SK-N-MC (cell line): ENCODE measurements around the gene PDE4B.

Experiments
- DNase-seq: peaks from one replicate; pipeline ENCODE4 v3.0.0-alpha.2; 2011; ENCODE audit warnings: low read depth, low spot score
- H3K27ac ChIP-seq: fragments of 200-600 bp; sonication (generic); 2 replicates; pipeline ENCODE4 v1.5.1; 2016; ENCODE audit warnings: mixed run types
- H3K36me3 ChIP-seq: fragments of 200-600 bp; sonication (generic); 2 replicates; pipeline ENCODE4 v1.6.1; 2017; ENCODE audit warnings: antibody characterized with exemption, low read length, mixed read lengths; ENCODE audit not compliant: insufficient read depth
- H3K4me3 ChIP-seq: fragments of 200-600 bp; sonication (generic); 2 replicates; pipeline ENCODE4 v1.5.1; 2016
- H3K9ac ChIP-seq: fragments of 200-600 bp; sonication (generic); 2 replicates; pipeline ENCODE4 v1.8.0; 2017; ENCODE audit warnings: mixed run types, mixed read lengths; ENCODE audit not compliant: insufficient read length
- H3K9me3 ChIP-seq: fragments of 200-600 bp; sonication (generic); 2 replicates; pipeline ENCODE4 v1.6.1; 2017; ENCODE audit warnings: low read depth, mild to moderate bottlenecking, antibody characterized with exemption, low read length, moderate library complexity, mixed read lengths
- EZH2 ChIP-seq: fragments of 200-600 bp; sonication (generic); IDR thresholded peaks from one replicate; pipeline ENCODE4 v1.6.1; 2017; ENCODE audit warnings: antibody characterized with exemption
- FOXP2 ChIP-seq: optimal IDR thresholded peaks from 2 replicates; pipeline ENCODE3; 2011; ENCODE audit warnings: mild to moderate bottlenecking, moderate library complexity; ENCODE audit not compliant: insufficient read depth; ENCODE audit errors: extremely low read length, control extremely low read depth
- POLR2AphosphoS5 ChIP-seq: IDR thresholded peaks from 2 replicates; pipeline ENCODE4 v1.6.1; 2012; ENCODE audit warnings: mild to moderate bottlenecking, low read depth, low read length, borderline replicate concordance

PDE4B gene

DNA sequence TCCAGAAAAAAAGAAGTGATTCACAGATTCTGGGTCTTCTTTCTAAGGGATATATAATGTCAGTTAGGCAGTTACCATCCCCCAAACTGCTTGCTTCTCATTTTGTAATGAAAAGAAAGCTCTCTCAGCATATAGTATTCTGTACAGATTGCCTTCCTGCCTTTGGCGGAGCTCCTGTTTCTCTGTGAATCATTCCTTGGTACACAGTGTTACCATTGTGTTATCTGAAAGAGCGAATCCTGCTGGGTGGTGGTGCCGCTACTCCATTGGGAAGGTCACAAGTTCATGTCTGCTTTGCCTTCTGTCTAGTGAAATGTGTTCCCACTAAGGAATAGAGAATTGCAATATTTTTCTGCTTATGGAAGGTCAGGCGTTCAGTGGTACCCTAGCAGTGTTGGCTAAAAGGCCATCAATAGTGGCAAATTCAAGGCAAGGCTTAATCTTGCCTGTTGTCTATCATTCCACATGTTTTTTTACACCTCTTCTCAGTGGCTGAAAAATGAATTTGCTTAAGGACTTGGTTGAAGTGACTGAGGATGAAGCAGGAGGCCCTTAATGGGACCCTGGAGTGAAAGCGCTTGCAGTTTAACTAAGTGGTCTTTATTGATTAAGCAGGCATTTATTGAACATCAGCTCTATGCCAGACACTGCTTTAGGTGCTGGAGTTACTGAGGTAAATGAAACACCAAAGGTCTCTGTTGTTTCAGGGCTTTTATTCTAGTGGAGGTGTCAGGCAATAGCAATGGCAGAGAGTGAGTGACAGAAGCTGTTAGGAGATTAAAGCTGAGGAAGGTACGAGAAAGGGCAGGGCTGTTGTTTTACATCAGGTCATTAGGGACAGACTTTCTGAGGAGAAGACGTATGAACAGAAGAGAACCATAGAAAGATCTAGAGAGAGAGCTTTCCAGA is 186.7 kb downstream of the PDE4B start:
- H3K9me3 ChIP-seq = no peaks in the 10 kb centered on the region
- DNase-seq = no peak
- H3K9ac ChIP-seq = no peak overlapping the region
- no peaks in the 10 kb centered on the region for H3K36me3 ChIP-seq
- no peak overlapping the region for H3K4me3 ChIP-seq
- no peak overlapping the region for H3K27ac ChIP-seq
- TF ChIP-seq EZH2 (no peak), FOXP2 (no peak), POLR2AphosphoS5 (no peak)

DNA sequence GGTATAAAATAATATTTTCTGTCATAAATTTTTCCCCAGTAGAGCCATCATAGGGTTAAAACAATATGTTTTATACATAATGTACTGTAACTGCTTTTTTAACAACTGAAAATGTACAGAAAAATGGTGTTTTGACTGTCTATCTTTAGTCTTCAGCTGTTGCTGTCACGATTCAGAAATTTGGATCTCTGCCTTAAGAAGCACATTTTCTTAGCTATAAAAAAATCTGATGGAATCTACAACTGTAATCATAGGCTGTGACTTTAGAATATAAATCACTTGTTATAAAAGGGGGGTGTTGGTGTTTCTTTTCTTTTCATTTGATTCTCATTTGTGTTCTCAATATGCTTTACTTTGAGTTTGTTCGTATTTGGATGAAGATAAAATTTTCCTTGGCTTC is 187.5 kb downstream of the PDE4B start:
- no peak overlapping the region for H3K27ac ChIP-seq
- DNase-seq = no peak

DNA sequence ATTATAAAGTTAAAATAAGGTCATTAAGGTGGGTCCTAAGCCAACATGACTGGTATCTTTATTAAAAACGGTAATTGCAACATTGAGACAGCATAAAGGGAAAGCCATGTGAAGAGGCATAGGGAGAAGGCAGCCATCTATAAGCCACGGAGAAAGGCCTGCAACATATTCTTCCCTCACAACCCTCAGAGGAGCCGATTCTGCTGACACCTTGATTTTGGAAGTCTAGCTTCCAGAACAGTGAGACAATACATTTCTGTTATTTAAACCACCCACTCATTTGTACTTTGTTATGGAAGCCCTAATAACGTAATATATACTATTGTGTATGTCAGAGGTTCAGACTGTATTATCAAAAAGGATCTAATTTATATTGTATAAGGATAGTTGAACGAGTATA is 190.8 kb downstream of the PDE4B start:
- TF ChIP-seq EZH2 (no peak), FOXP2 (no peak), POLR2AphosphoS5 (no peak)
- DNase-seq = no peak
- no peaks in the 10 kb centered on the region for H3K36me3 ChIP-seq

More for the DNA sequence above, 187.5 kb downstream of the PDE4B start:
- Histone ChIP-seq H3K9ac (no peak overlapping the region), H3K4me3 (no peak overlapping the region), H3K9me3 (no peaks in the 10 kb centered on the region), H3K36me3 (no peaks in the 10 kb centered on the region)
- TF ChIP-seq POLR2AphosphoS5 = no peak
- TF ChIP-seq EZH2 = no peak
- TF ChIP-seq FOXP2 = no peak

DNA sequence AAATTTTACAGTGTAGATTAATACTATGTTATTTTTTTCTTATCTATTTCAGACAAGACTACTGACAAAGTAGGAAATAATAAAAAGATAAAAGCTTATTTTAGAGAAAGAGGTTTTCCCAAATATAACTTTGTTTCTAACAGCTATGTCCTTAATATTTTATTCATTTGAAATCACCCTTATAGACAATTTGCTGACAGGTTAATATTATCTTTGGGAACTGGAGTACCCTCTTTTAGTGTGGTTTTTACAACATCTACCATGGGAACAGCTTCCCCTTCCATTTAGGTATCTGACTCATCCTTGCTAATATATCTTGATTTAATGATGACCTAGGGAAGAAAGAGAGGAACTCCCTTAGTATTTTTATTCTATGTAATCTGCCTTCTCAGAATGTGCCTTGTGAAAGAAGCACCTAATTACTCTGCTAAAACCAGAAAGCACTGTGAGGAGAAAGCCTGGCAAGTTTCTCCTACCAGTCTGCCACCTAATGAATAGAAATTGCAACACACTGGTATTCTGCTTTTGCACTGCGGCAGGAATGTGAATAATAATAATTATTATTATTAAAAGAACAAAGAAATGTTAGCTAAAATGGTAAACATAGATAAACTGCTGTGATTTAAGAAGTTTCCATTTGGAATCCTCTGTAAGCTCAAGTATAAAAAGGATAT is 192.8 kb downstream of the PDE4B start:
- no peak for DNase-seq
- Histone ChIP-seq H3K4me3 (no peak overlapping the region), H3K9ac (no peak overlapping the region), H3K36me3 (no peaks in the 10 kb centered on the region), H3K9me3 (no peaks in the 10 kb centered on the region), H3K27ac (no peak overlapping the region)
- TF ChIP-seq FOXP2 (no peak), POLR2AphosphoS5 (no peak), EZH2 (no peak)

More for the DNA sequence above, 190.8 kb downstream of the PDE4B start:
- H3K27ac ChIP-seq = no peak overlapping the region
- no peak overlapping the region for H3K4me3 ChIP-seq
- no peak overlapping the region for H3K9ac ChIP-seq
- no peaks in the 10 kb centered on the region for H3K9me3 ChIP-seq

DNA sequence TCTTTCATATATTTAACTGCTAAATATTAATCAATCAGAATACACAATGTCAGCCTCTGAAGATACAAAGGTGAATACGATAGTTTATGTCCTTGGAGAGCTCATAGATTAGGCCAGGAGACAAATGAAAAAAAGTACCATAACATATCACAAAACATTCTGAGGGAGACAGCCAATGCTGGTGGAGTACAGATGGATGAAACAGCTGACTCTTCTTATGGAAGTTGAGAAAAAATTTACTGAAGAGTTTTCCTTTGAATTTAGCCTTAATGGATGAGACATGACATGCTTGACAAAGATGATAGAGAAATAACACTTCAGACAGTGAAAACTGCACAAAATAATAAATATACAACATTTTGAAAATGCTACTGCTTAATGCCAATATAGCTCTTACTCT is 193.5 kb downstream of the PDE4B start:
- Histone ChIP-seq H3K36me3 (no peaks in the 10 kb centered on the region), H3K4me3 (no peak overlapping the region), H3K9ac (no peak overlapping the region), H3K9me3 (no peaks in the 10 kb centered on the region), H3K27ac (no peak overlapping the region)
- no peak for DNase-seq
- TF ChIP-seq POLR2AphosphoS5 (no peak), EZH2 (no peak), FOXP2 (no peak)

DNA sequence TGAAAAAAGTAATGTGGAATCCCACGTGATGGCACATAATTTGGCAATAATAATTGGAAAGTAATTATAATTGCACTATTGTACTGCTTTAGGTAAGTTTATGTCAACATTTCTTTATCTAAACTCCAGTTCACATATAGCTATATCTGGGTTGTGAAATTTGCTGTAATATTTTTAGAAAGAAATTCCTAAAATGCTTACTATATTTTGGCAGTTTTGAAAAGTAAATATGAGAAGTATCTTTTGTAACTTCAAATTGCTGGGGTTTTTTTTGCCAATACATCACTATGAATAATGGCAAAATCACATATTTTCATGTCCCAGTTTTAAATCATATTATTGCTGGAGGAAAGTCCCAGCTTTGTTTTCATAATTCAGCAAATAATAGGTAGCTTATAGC is 197.5 kb downstream of the PDE4B start:
- H3K9ac ChIP-seq = no peak overlapping the region
- DNase-seq = no peak
- H3K9me3 ChIP-seq = no peaks in the 10 kb centered on the region
- TF ChIP-seq POLR2AphosphoS5 (no peak), EZH2 (no peak), FOXP2 (no peak)
- H3K27ac ChIP-seq = no peak overlapping the region
- H3K36me3 ChIP-seq = no peaks in the 10 kb centered on the region
- no peak overlapping the region for H3K4me3 ChIP-seq

DNA sequence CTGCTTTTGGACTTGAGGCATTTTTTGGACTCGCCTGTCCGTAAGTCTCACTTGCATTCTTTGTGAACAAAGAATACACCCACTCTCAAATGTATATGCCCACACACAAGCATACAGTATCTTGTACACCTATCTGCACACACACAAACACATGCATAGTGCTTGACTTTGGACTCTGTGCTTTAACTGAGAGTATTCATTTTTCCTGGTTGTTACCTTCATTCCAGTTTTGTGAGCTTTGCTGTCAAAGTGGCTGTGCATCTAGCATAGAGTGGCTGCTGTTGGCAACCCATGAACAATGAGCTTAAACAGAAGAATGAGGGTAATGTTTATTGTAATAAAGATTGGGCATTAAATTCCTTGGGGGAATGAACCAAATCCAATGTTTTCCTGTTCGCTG is 199.0 kb downstream of the PDE4B start:
- no peak for DNase-seq
- Histone ChIP-seq H3K4me3 (peak overlapping the region; percentile 80; the same call in 1 of the 2 replicates), H3K9ac (no peak overlapping the region), H3K27ac (no peak overlapping the region; the same call in 1 of the 2 replicates), H3K36me3 (no peaks in the 10 kb centered on the region), H3K9me3 (no peaks in the 10 kb centered on the region)
- TF ChIP-seq FOXP2 = no peak
- no peak for TF ChIP-seq POLR2AphosphoS5
- no peak for TF ChIP-seq EZH2

DNA sequence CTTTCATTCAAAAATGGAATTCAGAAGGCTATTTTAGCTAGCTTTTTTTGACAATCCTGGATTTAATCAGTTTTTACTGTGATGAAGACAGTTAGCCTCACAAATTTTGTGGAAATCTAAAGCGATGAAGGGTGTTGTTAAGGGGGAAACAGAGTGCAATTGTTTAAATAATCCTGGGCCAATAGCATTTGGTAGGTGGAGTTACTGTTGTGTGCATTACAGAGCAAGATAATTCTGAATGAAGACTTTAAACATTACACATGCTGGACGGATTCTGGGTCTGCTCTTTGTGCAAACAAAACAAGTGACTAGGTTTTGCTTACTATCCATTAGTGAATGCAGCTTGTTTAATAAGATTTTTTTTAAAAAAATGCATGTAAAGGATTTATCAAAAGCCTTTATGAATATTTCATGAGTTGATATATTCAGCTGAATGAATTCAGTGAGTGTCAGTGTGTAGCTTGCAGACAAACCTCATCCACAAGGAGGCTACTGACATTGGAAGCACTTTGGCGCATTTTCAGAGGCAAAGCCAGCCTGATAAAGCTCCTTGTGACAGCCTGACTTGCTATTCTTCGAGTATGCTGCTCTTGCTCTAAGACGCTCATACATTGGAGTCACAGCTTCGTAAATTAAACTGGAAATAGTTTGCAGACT is 199.6 kb downstream of the PDE4B start:
- peak overlapping the region; percentile 77 for H3K9ac ChIP-seq
- peak overlapping the region; percentile 73 for H3K27ac ChIP-seq
- peak; percentile 66 for DNase-seq
- peak overlapping the region; percentile 80 for H3K4me3 ChIP-seq
- no peaks in the 10 kb centered on the region for H3K9me3 ChIP-seq
- H3K36me3 ChIP-seq = no peaks in the 10 kb centered on the region
- TF ChIP-seq FOXP2 (peak; percentile 37), EZH2 (no peak), POLR2AphosphoS5 (no peak)
